Testis (tissue), 3 donors: ENCODE data around the gene SPEM2. TPM values are rescaled to one million over a fixed set of nuclear protein-coding genes. Genes with fewer than 3 reads are reported as not detected.

Experiments used
- DNase-seq: peaks from one replicate; pipeline ENCODE4 v3.0.0-alpha.2; 2019
- H3K27ac ChIP-seq, 2 donors: fragments of 200-600 bp; sonication (generic); one replicate each; pipeline ENCODE4 v1.5.1; 2019
- H3K27me3 ChIP-seq: fragments of 200-600 bp; sonication (generic); one replicate; pipeline ENCODE4 v1.5.1; 2019
- H3K36me3 ChIP-seq: fragments of 200-600 bp; sonication (generic); one replicate; pipeline ENCODE4 v1.5.1; 2017; ENCODE audit warnings: low read depth; ENCODE audit errors: missing control alignments
- H3K4me1 ChIP-seq: fragments of 200-600 bp; sonication (generic); one replicate; pipeline ENCODE4 v1.5.1; 2019
- H3K4me3 ChIP-seq, 2 donors: fragments of 200-600 bp; sonication (generic); one replicate each; pipeline ENCODE4 v1.5.1; 2017 to 2019
- H3K9me3 ChIP-seq: fragments of 200-600 bp; sonication (generic); one replicate; pipeline ENCODE4 v1.5.1; 2017
- CTCF ChIP-seq, 3 experiments: fragments of 450-650 bp in 2 of 3; fragments of 200-600 bp in 1 of 3; sonication (generic) in 1 of 3; IDR thresholded peaks; one replicate each; pipeline ENCODE4 v1.5.1; 2016 to 2019; ENCODE audit warnings: antibody characterized with exemption in 3 of 3, mild to moderate bottlenecking in 2 of 3, moderate library complexity in 1 of 3
- POLR2A ChIP-seq: fragments of 450-650 bp; IDR thresholded peaks from one replicate; pipeline ENCODE4 v1.6.1; 2017; ENCODE audit warnings: antibody characterized with exemption, mild to moderate bottlenecking, moderate library complexity
- WGBS, 2 donors: methylation state at CpG; one replicate each; pipeline ENCODE4 v1.1.5; 2018; 5-methylcytosine and 5-hydroxymethylcytosine counted together
- intact Hi-C: fragments of 100-400 bp; cut with DNase I; formaldehyde crosslinking; loops from one replicate; pipeline ENCODE4 v1.15.1; 2023; ENCODE audit warnings: low total_unique reads
- polyA plus RNA-seq: library from polyadenylated mRNA; stranded (reverse); fragments of 350-450 nt; fragmentation: Illumina TruSeq; extraction: RNeasy Lipid Tissue Mini Kit (QIAGEN cat#74804); gene quantifications from one replicate; pipeline ENCODE4 v1.2.3, GENCODE V29; 2014; ENCODE audit warnings: low read depth, low replicate concordance; ENCODE audit not compliant: insufficient read depth
- total RNA-seq, 2 donors: library from RNA; depleted of rRNA; stranded (reverse); fragments of >200 nt; gene quantifications; one replicate each; pipeline ENCODE4 v1.2.3, GENCODE V29; 2016

Gene SPEM2
- total and polyA plus RNA-seq, 3 donors from 2014 or later, result 41.4 to 202 (median 111) TPM

GRCh38 chr17:7405350-7406234 is 19.8 kb upstream of the SPEM2 start:
- Histone ChIP-seq H3K9me3 (no peaks in the 10 kb centered on the region), H3K4me1 (peaks cover 17% of the 10 kb centered on the region), H3K36me3 (no peaks in the 10 kb centered on the region), H3K4me3 (peak overlapping the region; percentile 71 to 72), H3K27me3 (no peaks in the 10 kb centered on the region), H3K27ac (peak overlapping the region; percentile 93 to 95)
- no peak for DNase-seq
- TF ChIP-seq CTCF (IDR thresholded peaks at IDR 0.05) (no peak), POLR2A (no peak)
- intact Hi-C loops, result no loop called here
- 4 to 9% methylated on average over 20 to 22 of the region's 38 CpGs for WGBS, 2 donors

- Histone ChIP-seq H3K4me1 (peaks cover 17% of the 10 kb centered on the region), H3K9me3 (no peaks in the 10 kb centered on the region), H3K4me3 (no peak overlapping the region), H3K27me3 (no peaks in the 10 kb centered on the region), H3K36me3 (no peaks in the 10 kb centered on the region), H3K27ac (peak overlapping the region in 1 of 2 donors; percentile 95)
- no peak for TF ChIP-seq CTCF (IDR thresholded peaks at IDR 0.05)
- no peak for TF ChIP-seq POLR2A
- 55 to 56% methylated on average over 3 to 12 of the region's 12 CpGs for WGBS, 2 donors
- intact Hi-C loops, result no loop called here
- DNase-seq, result no peak
Observed at GRCh38 chr17:7406235-7406825, 19.1 kb upstream of the SPEM2 start.

GRCh38 chr17:7407082-7407481 is 18.3 kb upstream of the SPEM2 start:
- WGBS, 2 donors, result 80 to 85% methylated on average over 13 of the region's 13 CpGs
- TF ChIP-seq POLR2A (no peak), CTCF (IDR thresholded peaks at IDR 0.05) (no peak)
- no peaks in the 10 kb centered on the region for H3K36me3 ChIP-seq
- no peaks in the 10 kb centered on the region for H3K9me3 ChIP-seq
- H3K27me3 ChIP-seq, result no peaks in the 10 kb centered on the region
- intact Hi-C loops, result no loop called here
- no peak for DNase-seq
- peaks cover 17% of the 10 kb centered on the region for H3K4me1 ChIP-seq
- no peak overlapping the region for H3K27ac ChIP-seq
- H3K4me3 ChIP-seq, result no peak overlapping the region

GRCh38 chr17:7407485-7408251 is 17.7 kb upstream of the SPEM2 start, which contains the start of gene NLGN2:
Gene NLGN2 (plus strand): TSS chr17:7407845. CDS start chr17:7408256, 411 bp downstream.
- intact Hi-C loops, result no loop called here
- Histone ChIP-seq H3K4me1 (peaks cover 13% of the 10 kb centered on the region), H3K27me3 (no peaks in the 10 kb centered on the region), H3K36me3 (no peaks in the 10 kb centered on the region), H3K27ac (no peak within 1 kb of the TSS), H3K4me3 (peak within 1 kb of the TSS; percentile 18 to 23), H3K9me3 (no peaks in the 10 kb centered on the region)
- no peak for TF ChIP-seq CTCF (IDR thresholded peaks at IDR 0.05)
- TF ChIP-seq POLR2A, result no peak
- 46 to 50% methylated on average over 10 of the region's 12 CpGs for WGBS, 2 donors
- DNase-seq, result no peak
